ENCODE measurements around the gene AHNAK. TPM values are rescaled to one million over a fixed set of nuclear protein-coding genes. Genes with fewer than 3 reads are reported as not detected.

Gene AHNAK
- 386 and 487 TPM in 2 replicates for total RNA-seq

GRCh38 chr11:62546244-62546928 is at the start of gene AHNAK:
Gene AHNAK (minus strand): TSS chr11:62546806. CDS start chr11:62536098, 10,708 bp downstream.

GRCh38 chr11:62591448-62592145 is 45.0 kb upstream of the AHNAK start, which contains the start of gene TUT1:
Gene TUT1 (minus strand): TSS chr11:62591523. CDS start chr11:62591485, 38 bp downstream.

GRCh38 chr11:62573592-62574362 is 27.2 kb upstream of the AHNAK start, which contains the start of gene EEF1G:
Gene EEF1G (minus strand): TSS chr11:62573891. CDS start chr11:62573842, 49 bp downstream.

GRCh38 chr11:62418733-62419132 is 127.9 kb downstream of the AHNAK start, which contains the start of gene SCGB1A1:
Gene SCGB1A1 (plus strand): TSS chr11:62419033. CDS start chr11:62419096, 63 bp downstream.

Other genes starting within 250 kb of the AHNAK start
- not detected in 2 replicates for gene SCGB1D4, start 247.7 kb downstream of the AHNAK start, total RNA-seq
- gene ASRGL1, start 209.4 kb downstream of the AHNAK start, total RNA-seq, result not detected in 2 replicates
- not detected in 2 replicates for gene SCGB1A1, start 127.8 kb downstream of the AHNAK start, total RNA-seq
- gene EEF1G, start 27.1 kb upstream of the AHNAK start, total RNA-seq, result 2,164 and 2,188 TPM in 2 replicates
- gene TUT1, start 44.7 kb upstream of the AHNAK start, total RNA-seq, result 10.3 and 12.6 TPM in 2 replicates
- 126 and 159 TPM in 2 replicates for gene MTA2, start 55.1 kb upstream of the AHNAK start, total RNA-seq
- gene EML3, start 66.0 kb upstream of the AHNAK start, total RNA-seq, result 20.8 and 25.4 TPM in 2 replicates
- 1.7 and 3.5 TPM in 2 replicates for gene ROM1, start 66.5 kb upstream of the AHNAK start, total RNA-seq
- gene B3GAT3, start 75.2 kb upstream of the AHNAK start, total RNA-seq, result 30.2 and 30.4 TPM in 2 replicates
- 146 and 160 TPM in 2 replicates for gene GANAB, start 99.8 kb upstream of the AHNAK start, total RNA-seq
- 30.6 and 31.7 TPM in 2 replicates for gene INTS5, start 106.5 kb upstream of the AHNAK start, total RNA-seq
- gene C11orf98, start 118.4 kb upstream of the AHNAK start, total RNA-seq, result 85.8 and 91.6 TPM in 2 replicates
- gene CSKMT, start 118.5 kb upstream of the AHNAK start, total RNA-seq, result 9.3 and 14.3 TPM in 2 replicates
- 18.9 and 26.7 TPM in 2 replicates for gene UQCC3, start 124.9 kb upstream of the AHNAK start, total RNA-seq
- gene LBHD1, start 125.5 kb upstream of the AHNAK start, total RNA-seq, result 2.3 and 5.2 TPM in 2 replicates
- gene UBXN1, start 132.3 kb upstream of the AHNAK start, total RNA-seq, result 122 and 144 TPM in 2 replicates
- 0.09 and 0.28 TPM in 2 replicates for gene LRRN4CL, start 142.7 kb upstream of the AHNAK start, total RNA-seq
- 59.5 and 69.4 TPM in 2 replicates for gene BSCL2, start 160.6 kb upstream of the AHNAK start, total RNA-seq
- not detected in 2 replicates for gene GNG3, start 160.9 kb upstream of the AHNAK start, total RNA-seq
- gene HNRNPUL2, start 180.7 kb upstream of the AHNAK start, total RNA-seq, result 9.7 and 12.8 TPM in 2 replicates
- 10.0 and 17.7 TPM in 2 replicates for gene TTC9C, start 181.7 kb upstream of the AHNAK start, total RNA-seq
- gene ZBTB3, start 207.4 kb upstream of the AHNAK start, total RNA-seq, result 4.2 and 10.2 TPM in 2 replicates
- 115 and 116 TPM in 2 replicates for gene POLR2G, start 214.8 kb upstream of the AHNAK start, total RNA-seq
- gene TAF6L, start 224.6 kb upstream of the AHNAK start, total RNA-seq, result 18.2 and 18.3 TPM in 2 replicates
- 56.6 and 63.5 TPM in 2 replicates for gene TMEM179B, start 240.6 kb upstream of the AHNAK start, total RNA-seq
- gene TMEM223, start 245.2 kb upstream of the AHNAK start, total RNA-seq, result 23.5 and 27.9 TPM in 2 replicates